Measurements from ENCODE around the gene CCSER1. TPM values are rescaled to one million over a fixed set of nuclear protein-coding genes. Genes with fewer than 3 reads are reported as not detected.

Gene CCSER1
- total RNA-seq, 2 experiments from 2014 or later: not detected

DNA sequence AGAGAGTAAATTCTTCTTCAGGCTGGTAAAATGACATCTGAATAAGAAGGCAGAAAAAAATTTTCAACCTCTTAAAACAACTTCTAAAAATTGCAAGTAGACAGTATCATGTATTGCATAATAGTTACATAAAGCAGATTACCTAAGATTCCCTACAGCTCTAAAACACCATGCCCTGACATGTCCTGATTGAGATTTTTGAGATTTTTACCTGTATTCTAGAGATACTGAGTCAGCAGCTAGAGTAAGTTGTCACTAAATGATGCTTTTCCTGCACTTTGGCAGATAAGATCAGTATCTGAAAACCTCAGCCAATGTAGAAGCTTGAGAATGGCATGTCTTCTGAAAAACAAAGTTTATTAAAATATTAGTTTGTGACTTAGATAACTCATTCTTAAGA is 713.6 kb downstream of the CCSER1 start:
- no peaks in the 10 kb centered on the region for H3K4me1 ChIP-seq (ENCODE audit: insufficient read depth, low read length, poor library complexity, severe bottlenecking)
- H3K36me3 ChIP-seq (ENCODE audit: insufficient read depth, low read length): no peaks in the 10 kb centered on the region
- no peaks in the 10 kb centered on the region for H3K9me2 ChIP-seq (ENCODE audit: insufficient read depth, low read length)
- no peak overlapping the region for H2AFZ ChIP-seq (ENCODE audit: low read length)
- no peaks in the 10 kb centered on the region for H3K9me3 ChIP-seq (ENCODE audit: low read length)
- no peaks in the 10 kb centered on the region for H4K20me1 ChIP-seq (ENCODE audit: insufficient read depth, low read length)
- no peak overlapping the region for H3K4me2 ChIP-seq (ENCODE audit: low read length)
- no peaks in the 10 kb centered on the region for H3K79me2 ChIP-seq (ENCODE audit: insufficient read depth, low read depth, low read length)
- CTCF ChIA-PET (ENCODE audit: unreplicated experiment): no interaction called here
- H3K27ac ChIP-seq (ENCODE audit: low read depth, low read length, poor library complexity, severe bottlenecking): no peak overlapping the region
- no peak overlapping the region for H3K4me3 ChIP-seq (ENCODE audit: low read depth, low read length, poor library complexity, severe bottlenecking)
- no peak for DNase-seq (ENCODE audit: low spot score)
- POLR2A ChIA-PET: interaction anchor here (0.6 to 0.7 kb wide), 2 partner anchors 17 to 55 kb away, joined by 4 to 9 read pairs; no protein-coding TSS in a partner anchor
- TF ChIP-seq, protein P1, sequence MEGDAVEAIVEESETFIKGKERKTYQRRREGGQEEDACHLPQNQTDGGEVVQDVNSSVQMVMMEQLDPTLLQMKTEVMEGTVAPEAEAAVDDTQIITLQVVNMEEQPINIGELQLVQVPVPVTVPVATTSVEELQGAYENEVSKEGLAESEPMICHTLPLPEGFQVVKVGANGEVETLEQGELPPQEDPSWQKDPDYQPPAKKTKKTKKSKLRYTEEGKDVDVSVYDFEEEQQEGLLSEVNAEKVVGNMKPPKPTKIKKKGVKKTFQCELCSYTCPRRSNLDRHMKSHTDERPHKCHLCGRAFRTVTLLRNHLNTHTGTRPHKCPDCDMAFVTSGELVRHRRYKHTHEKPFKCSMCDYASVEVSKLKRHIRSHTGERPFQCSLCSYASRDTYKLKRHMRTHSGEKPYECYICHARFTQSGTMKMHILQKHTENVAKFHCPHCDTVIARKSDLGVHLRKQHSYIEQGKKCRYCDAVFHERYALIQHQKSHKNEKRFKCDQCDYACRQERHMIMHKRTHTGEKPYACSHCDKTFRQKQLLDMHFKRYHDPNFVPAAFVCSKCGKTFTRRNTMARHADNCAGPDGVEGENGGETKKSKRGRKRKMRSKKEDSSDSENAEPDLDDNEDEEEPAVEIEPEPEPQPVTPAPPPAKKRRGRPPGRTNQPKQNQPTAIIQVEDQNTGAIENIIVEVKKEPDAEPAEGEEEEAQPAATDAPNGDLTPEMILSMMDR (conservative IDR thresholded peaks at IDR 0.05; ENCODE audit: low read length): no peak
- TF ChIP-seq EZH2phosphoT487 (IDR thresholded peaks at IDR 0.05; ENCODE audit: borderline replicate concordance, low read depth, low read length): no peak
- intact Hi-C loops (cut with micrococcal nuclease; ENCODE audit: unreplicated experiment): no loop called here
- no TSS peak for BruUV-seq (replicated peaks)

- Histone ChIP-seq H3K27ac (ENCODE audit: low read depth, low read length, poor library complexity, severe bottlenecking) (no peak overlapping the region), H3K79me2 (ENCODE audit: insufficient read depth, low read depth, low read length) (no peaks in the 10 kb centered on the region), H3K4me3 (ENCODE audit: low read depth, low read length, poor library complexity, severe bottlenecking) (no peak overlapping the region), H3K9me3 (ENCODE audit: low read length) (no peaks in the 10 kb centered on the region), H4K20me1 (ENCODE audit: insufficient read depth, low read length) (no peaks in the 10 kb centered on the region), H3K4me1 (ENCODE audit: insufficient read depth, low read length, poor library complexity, severe bottlenecking) (no peaks in the 10 kb centered on the region), H3K9me2 (ENCODE audit: insufficient read depth, low read length) (no peaks in the 10 kb centered on the region), H3K36me3 (ENCODE audit: insufficient read depth, low read length) (no peaks in the 10 kb centered on the region), H2AFZ (ENCODE audit: low read length) (no peak overlapping the region), H3K4me2 (ENCODE audit: low read length) (no peak overlapping the region)
- intact Hi-C loops (cut with micrococcal nuclease; ENCODE audit: unreplicated experiment): no loop called here
- no TSS peak for BruUV-seq (replicated peaks)
- DNase-seq (ENCODE audit: low spot score): no peak
- ChIA-PET CTCF (ENCODE audit: unreplicated experiment) (no interaction called here), POLR2A (interaction anchor here (0.6 to 0.7 kb wide), 2 partner anchors 41 to 342 kb away, joined by 3 to 4 read pairs; no protein-coding TSS in a partner anchor)
- TF ChIP-seq, protein P1 (conservative IDR thresholded peaks at IDR 0.05; ENCODE audit: low read length): no peak
- TF ChIP-seq EZH2phosphoT487 (IDR thresholded peaks at IDR 0.05; ENCODE audit: borderline replicate concordance, low read depth, low read length): no peak
These were observed 714.5 kb downstream of the CCSER1 start for GRCh38 chr4:90841676-90842075.

GRCh38 chr4:90842960-90843359 is 715.8 kb downstream of the CCSER1 start:
- H2AFZ ChIP-seq (ENCODE audit: low read length): no peak overlapping the region
- intact Hi-C loops (cut with micrococcal nuclease; ENCODE audit: unreplicated experiment): no loop called here
- H3K4me3 ChIP-seq (ENCODE audit: low read depth, low read length, poor library complexity, severe bottlenecking): no peak overlapping the region
- no peaks in the 10 kb centered on the region for H3K4me1 ChIP-seq (ENCODE audit: insufficient read depth, low read length, poor library complexity, severe bottlenecking)
- H3K36me3 ChIP-seq (ENCODE audit: insufficient read depth, low read length): no peaks in the 10 kb centered on the region
- no TSS peak for BruUV-seq (replicated peaks)
- H3K79me2 ChIP-seq (ENCODE audit: insufficient read depth, low read depth, low read length): no peaks in the 10 kb centered on the region
- DNase-seq (ENCODE audit: low spot score): no peak
- POLR2A ChIA-PET: no interaction called here
- H3K27ac ChIP-seq (ENCODE audit: low read depth, low read length, poor library complexity, severe bottlenecking): no peak overlapping the region
- H3K9me3 ChIP-seq (ENCODE audit: low read length): no peaks in the 10 kb centered on the region
- H3K4me2 ChIP-seq (ENCODE audit: low read length): no peak overlapping the region
- no peak for TF ChIP-seq EZH2phosphoT487 (IDR thresholded peaks at IDR 0.05; ENCODE audit: borderline replicate concordance, low read depth, low read length)
- TF ChIP-seq, protein P1 (conservative IDR thresholded peaks at IDR 0.05; ENCODE audit: low read length): no peak
- CTCF ChIA-PET (ENCODE audit: unreplicated experiment): no interaction called here
- H3K9me2 ChIP-seq (ENCODE audit: insufficient read depth, low read length): no peaks in the 10 kb centered on the region
- no peaks in the 10 kb centered on the region for H4K20me1 ChIP-seq (ENCODE audit: insufficient read depth, low read length)
